Iris pigment epithelial cell (primary cell): ENCODE data around the gene TSSC4.

Experiments used
- DNase-seq: peaks from one replicate; pipeline ENCODE4 v3.0.0-alpha.2; 2011; ENCODE audit warnings: low read depth

The TSSC4 gene

DNA sequence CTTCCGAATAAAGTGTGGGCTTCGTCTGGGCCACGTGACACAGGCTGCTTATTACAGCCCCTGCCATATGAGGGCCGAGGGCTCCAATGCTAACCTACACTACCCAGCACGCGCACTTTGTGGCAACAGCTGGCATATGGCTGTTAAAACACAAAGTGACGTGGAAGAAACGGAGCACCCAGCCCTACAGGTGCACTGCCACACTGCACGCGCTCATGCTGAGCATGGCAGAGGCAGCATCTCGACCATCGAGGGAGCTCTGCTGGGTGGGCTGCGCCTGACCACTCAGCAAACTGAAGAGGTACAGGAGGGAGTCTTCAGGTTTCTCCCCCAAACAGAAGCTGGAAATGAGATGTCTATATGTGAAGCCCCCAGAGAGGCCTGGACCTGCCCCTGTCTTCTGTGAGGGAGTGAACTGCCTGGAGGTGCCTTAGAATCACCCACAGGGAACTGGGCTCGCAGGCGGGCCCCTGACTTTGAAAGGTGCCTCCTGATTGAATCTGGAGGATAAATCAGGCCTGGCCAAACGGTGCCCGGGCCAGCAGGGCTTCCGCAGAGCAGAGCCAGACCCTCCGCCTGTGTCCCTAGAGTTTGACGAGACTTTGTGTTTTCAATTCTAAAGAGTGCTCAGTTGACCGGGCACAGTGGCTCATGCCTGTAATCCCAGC lies 18.3 kb downstream of the TSSC4 start:
- no peak for DNase-seq

DNA sequence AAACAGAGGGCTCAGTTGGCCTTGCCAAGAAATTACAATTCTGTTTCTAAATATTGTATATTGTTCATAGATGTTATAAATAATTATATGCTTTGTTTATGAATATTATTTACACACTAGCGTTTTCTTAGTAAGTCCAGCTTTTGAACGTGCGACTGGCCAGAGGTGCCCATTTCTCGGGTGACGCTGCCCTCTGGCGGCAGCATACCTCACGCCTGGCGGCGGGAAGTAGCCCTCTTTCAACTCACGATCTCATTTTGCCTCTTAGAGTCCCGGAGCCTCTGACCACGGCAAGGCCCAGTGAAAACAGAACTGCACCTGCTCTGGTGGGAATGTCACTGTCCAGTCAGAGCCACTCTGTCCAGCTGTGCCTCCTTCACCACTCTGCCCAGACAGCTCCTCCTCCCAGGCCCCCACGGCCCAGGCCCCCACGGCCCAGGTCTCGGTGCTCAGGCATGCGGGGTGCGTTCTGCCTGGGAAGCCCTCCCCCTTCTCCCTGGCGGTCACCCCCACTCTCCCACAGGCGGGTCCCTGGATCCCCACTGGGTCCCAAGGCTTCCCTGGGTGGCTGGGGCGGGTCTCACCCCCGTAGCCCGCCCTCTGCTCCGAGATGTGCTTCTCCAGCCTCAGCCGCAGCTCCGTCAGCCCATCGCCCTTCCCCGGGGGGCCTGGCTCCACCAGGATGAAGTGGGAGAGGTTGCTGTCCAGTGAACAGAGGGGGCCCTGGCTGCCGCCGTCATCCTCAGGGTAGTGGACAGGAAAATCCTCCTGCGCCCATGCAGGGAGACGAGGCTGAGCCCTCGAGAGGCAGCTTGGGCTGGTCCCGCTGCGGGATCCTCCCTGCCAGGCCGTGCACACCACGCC lies 19.3 kb downstream of the TSSC4 start:
- peak; percentile 71 for DNase-seq

DNA sequence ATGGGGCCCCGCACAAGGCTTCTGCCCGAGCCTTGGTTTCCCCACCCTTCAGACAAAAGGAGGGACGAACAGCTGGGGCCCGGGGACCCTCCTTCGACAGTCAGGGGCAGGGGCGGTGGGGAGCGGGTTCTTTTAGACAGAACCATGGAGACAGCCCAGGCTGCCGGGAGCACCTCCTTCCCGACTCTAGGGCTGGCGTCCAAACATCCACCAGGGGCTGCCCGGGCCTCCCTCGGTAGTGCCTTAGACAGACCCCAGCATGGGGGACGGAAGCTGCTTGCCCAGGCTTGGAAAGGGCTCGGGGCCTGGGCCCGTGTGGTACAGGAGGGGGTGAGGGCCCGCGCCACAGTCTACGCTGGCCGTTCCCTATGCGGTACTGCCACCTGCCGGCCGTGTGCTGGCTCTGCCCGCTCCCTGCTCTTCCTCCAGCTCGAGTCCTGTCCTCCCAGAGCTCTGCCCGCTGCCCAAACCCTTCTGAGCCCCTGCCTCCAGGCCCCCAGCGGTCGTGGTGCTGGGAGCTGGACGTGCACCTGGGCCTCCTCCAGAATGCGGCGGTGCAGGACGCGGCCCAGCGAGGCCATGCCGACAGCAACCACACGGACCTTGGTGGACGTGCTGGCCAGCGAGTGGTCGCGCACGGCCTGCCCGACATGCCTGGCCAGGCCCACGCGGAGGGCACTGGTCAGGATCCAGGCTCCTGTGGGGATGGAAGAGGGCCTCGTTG lies 20.1 kb downstream of the TSSC4 start:
- DNase-seq: peak; percentile 56

DNA sequence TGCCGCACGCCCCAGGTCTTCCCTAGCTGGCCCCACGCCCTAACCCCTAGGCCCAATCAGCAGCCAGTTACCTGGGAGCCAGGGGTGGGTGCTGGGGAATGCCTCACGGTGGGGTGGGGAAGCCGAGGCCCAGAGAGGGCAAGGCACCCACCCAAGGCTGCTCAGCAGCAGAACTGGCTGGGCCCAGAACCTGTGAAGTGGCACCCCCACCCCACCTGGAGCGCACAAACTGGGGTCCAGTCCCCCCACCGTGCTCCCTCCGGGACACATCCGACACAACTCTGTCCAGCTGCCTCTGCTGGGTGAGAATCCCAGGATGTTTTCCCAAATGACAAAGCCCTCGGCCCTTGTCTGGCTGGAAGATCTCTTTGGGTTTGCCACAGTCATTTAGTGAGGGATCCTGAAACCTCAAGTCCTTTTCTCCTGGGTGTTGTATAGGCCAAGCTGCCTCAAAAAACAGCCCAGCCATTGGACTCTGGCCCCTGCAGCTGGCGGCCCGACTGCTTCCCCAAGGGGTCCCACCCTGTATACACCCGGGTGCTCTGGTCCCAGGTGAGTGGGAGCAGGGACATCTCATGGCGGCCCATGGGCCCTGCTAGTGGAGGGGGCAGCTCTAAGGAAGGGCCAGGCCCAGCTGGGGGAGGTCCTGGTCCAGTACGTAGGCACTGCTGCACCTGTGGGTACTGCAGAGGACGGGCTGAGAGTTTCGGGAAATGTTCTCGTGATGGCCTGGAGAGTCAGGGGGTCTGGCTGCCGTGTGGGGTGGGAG lies 20.9 kb downstream of the TSSC4 start:
- no peak for DNase-seq

DNA sequence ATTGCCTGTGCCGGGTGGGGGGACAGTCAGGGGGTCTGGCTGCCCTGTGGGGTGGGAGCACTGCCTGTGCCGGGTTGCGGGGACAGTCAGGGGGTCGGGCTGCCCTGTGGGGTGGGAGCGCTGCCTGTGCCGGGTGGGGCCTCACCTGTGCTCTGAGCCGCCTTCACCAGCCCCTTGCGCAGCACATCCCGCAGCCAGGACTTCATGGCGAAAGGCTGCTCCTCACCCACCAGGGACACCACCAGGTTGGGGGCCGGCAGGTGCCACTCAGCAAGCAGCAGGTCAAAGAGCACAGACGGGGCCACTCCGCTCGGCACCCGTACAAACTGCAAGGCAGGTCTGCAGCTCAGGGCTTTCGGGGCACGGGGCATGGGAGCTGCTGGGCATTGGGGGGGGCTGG lies 21.4 kb downstream of the TSSC4 start:
- no peak for DNase-seq

DNA sequence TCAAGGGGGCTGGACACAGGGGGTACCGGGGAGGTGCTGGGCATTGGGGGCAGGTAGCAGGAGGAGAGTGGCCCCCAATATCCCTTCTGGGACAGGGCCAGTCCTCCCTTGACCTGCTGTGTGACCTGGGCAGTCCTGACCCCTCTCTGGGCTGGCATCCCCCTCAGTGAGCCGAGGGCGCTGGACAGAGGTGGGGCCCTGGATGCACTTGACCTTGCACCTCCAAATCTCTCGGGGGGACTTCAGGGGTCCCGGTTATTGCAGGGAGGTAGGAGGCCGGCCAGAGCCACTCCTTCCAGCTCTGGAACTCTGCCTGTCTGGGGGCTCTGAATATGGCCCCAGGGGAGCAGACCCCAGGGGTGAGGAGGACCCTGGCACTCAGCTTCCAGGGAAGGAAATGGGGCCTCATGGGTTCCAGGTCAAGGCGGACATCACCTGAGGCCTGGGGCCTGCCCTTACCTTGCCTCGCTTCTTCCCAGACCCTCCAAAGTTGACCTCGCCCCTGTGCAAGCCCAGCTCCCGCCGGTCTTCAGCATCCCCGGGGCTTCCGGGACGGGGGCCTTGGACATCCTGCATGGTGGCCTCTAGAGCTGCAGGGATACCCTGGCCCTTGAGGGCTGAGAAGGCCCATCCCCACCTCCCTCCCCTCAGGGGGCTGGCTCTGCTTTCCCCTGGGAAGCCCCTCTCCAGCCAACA lies 22.1 kb downstream of the TSSC4 start:
- no peak for DNase-seq

DNA sequence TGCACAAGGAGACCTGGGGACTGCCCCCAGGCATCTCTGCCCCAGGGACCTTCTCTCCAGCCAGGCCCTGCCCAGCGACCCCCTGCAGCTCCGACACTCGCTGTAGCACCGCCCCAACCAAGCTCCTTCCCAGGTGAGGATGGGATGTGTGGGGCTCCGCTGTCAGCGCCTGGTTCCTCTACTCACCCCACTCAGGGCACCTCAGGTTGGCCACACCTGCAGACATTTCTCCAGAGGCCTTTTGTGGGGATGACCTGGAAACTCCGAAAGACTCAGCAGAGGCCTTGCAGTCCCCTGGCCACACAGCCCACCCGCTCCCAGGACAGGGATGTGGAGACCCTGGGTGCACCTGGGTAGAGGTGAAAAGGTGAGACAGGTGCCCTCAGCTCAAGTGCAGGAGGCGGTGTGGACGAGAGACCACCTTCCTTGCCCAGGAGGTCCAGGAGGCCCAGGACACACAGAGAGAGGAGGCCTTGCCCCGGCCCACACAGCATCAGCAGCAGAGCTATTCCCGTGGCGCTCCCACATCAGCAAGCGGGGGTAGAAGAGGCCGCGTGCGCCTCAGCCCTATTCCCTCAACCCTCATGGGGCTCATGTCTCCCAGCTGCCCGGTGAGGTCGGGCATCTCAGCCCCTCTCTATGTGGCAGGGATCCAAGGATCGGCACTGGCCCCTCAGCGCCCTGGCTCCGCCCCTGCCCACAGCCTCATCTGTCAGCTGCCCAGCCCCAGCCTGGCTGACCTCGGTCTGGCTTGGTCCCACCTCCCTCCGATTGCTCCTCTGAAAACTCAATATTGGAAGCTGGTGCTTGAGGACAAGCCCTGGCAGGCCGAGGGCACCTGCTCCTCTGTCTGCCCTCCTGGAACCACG lies 22.8 kb downstream of the TSSC4 start:
- no peak for DNase-seq

DNA sequence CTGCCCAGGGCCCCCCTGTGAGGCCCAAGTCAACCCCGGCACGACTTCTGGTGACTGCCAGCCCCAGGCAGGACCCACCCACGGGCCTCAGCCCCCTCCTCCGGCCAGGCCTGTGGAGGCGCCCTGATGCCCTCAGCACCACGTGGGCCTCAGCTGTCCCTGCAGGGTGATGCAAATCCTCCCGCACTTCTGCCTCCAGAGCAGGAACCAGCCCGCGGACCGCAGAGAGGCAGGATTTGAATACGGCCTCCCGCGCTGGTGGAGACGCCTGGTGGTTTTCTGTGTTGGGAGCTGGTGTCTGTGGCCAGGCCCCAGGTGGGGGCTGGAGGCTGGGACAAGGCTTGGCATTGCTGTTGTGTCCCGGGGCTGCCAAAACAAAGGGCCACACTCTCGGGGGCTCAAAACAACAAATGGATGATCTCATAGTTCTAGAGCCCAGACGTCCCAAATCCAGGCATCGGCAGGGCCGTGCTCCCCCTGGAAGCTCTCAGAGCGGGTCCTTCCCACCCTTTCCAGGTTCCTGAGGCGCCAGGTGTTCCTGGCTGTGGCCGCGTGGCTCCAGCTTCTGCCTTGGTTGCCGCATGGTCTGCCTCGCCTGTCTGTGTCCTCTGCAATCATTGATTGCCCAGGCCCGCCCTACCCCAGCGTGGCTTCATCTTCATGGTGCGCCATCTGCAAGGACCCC lies 24.4 kb downstream of the TSSC4 start:
- DNase-seq: no peak

DNA sequence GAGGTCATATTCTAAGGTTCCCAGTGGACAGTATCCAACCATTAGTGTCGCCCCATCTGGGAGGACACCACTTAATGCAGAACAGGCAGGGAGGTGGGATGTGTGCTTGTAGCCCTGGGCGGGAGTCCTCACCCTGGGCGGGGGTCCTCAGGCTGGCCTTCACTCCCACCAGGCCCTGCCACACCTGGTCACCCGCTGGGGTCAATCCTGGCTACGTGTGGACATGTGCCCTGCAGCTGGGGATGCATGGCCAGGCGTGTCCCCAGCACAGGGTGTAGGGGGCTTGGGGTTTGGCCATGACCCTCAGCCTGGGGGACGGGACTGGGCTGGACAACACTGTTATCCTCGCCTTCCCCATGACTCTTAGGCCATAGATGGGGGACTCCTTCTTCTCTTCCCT lies 25.0 kb downstream of the TSSC4 start:
- no peak for DNase-seq

DNA sequence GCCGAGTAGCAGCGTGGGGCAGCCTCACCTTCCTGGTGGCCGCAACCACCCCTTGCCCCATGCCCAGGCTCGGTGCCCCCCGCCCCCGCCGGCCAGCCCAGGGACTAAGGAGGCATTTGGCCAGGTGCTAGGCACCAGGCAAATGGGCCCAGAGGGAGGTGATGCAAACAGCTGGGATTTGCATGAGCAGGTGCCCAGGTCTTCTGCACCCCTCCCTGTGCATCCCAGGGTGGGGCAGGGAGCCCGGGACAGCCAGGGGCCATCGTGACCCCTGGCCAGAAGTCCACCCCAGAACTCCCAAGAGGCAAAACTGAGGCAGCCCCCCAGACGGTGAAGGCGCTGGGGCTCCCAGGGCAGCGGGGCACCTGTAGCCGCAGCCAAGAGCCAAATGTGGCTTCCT lies 25.7 kb downstream of the TSSC4 start:
- no peak for DNase-seq

DNA sequence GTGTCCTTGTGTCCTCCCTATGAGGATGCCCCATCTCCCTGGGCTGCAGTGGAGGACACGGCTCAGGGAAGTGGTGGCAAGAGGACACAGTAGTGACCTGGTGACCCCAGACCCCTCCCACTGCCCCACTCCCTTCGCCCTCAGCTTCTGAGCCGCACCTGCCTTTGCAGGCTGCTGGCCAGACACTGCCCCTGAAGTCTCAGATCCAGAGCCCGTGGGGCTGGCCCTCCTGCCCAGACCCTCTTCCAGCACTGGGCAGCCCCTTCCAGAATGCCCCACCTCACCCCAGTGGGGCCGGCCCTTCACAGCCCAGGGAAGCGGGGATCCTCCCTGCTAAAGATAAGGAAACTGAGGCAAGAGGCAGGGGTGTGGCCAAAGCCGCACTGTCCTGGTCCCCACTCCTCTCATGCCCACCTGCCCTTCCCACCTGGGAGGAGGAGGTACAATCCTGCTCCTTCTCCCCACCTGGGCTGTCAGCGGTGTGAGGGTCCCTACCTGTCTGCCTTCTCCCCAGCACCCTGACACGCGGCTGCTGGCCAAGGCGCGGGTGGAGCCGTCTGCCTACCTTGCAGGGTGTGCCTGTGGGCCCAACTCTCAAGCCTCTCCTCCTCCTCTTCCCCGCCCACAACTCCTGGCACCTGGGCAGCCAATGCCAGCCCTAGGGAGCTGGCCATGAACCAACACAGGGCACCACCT lies 26.4 kb downstream of the TSSC4 start:
- DNase-seq: no peak

DNA sequence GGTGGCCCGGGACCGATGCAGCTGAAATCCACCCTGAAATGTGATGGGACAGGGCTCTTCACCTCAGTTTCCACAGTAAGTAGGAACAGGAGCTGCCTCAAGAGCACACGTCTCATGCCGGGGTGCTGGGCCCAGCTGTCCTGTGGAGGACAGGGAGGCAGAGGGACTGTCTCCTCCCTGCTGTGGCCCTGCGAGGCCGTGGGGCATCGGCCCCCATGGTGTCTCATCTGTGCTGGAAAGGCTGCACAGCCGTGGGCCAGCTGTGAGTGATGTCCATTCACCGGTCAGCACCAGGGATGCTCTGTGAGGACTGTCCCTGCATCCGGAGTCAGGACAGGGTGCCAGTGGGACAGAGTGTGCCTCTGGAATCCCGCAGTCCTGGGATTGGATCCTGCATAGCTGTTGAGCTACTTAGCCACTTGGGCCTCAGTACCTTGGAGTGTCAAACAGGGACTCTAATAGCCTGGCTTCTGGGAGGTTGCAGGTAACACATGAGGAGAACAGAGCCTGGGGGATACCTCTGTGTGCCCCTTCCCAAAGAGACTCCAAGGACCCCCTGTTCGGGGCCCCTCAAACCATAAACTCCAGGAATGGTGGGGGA lies 27.3 kb downstream of the TSSC4 start:
- no peak for DNase-seq

DNA sequence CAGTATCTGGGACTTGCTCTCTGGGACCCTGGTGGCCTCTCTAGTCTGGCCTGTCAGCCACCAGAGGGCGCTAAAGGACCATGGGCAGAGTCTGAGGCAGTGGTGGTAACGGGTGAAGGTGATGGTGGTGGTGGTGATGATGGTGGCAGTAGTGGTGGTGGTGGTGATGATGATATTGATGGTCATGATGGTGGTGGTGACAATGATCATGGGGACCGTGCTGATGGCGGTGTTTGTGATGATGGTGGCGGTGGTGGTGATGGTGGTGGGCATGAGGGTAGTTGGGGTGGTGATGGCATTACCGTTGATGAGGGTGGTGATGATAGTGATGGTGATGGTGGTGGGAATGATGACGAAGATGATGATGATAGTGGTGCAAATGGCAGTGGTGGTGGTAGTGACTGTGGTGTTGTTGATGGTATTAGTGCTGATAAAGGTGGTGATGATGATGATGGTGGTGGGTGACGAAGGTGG lies 27.8 kb downstream of the TSSC4 start:
- DNase-seq: peak; percentile 44

DNA sequence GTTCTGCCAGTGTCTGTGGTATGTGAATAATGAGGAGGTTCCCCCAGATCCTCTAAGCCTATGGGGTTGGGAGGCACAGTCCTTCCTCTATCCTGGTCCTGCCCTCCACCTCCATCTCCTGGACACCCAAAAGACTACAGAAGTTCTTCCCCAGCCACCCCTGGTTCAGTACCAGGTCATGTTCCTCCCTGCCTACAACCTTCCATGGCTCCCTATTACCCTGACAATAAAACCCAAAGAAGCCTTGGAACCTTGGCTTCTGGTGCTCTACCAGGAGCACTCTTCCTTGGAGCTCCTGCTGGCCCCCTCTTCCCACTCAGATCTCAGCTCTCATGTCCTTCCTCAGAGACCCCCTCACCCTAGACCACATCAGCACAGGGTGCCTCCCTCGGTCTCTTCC lies 30.8 kb downstream of the TSSC4 start:
- no peak for DNase-seq

DNA sequence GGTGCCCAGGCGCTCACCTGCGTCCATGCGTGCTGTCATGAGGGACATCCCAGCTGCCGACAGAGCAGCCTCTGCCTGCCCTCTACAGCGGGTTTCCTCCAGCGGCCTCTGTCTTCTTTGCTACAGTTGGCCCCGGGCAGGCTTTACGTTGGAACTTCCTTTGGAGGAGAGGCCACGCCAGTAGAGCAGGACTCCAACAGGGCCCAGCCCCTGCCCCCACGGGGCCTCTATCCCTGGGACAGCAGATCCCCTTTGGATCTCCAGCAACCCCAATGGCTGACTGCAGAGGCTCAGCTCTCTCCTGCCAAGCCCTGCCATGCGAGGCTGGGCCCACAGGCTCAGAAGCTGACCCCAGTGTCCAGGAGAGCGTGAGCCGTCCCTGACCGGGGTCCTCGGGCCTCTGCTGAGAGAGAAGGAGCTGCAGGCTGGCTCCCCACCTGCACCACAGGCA lies 31.6 kb downstream of the TSSC4 start:
- DNase-seq: no peak

DNA sequence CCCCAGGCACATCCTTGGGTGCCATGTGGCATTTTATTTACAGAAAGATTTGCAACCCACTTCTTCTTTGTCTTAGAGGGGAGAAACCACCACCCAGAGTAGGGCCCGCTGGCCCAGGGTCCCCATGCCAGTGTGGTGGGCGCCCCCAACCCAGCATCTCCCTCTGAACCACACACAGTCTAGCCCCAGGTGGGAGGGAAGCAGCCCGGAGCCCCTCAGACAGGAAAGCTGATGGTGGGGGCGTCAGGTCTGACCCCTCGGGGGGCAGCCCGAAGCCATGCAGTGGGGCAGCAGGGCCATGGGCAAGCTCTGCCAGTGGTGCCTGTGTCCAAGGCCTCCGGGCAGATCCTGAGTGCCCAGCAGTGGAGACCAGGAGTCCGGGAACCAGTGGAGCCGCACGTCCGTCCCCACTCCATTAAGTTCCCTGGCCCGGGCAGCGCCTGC lies 32.1 kb downstream of the TSSC4 start:
- DNase-seq: no peak

DNA sequence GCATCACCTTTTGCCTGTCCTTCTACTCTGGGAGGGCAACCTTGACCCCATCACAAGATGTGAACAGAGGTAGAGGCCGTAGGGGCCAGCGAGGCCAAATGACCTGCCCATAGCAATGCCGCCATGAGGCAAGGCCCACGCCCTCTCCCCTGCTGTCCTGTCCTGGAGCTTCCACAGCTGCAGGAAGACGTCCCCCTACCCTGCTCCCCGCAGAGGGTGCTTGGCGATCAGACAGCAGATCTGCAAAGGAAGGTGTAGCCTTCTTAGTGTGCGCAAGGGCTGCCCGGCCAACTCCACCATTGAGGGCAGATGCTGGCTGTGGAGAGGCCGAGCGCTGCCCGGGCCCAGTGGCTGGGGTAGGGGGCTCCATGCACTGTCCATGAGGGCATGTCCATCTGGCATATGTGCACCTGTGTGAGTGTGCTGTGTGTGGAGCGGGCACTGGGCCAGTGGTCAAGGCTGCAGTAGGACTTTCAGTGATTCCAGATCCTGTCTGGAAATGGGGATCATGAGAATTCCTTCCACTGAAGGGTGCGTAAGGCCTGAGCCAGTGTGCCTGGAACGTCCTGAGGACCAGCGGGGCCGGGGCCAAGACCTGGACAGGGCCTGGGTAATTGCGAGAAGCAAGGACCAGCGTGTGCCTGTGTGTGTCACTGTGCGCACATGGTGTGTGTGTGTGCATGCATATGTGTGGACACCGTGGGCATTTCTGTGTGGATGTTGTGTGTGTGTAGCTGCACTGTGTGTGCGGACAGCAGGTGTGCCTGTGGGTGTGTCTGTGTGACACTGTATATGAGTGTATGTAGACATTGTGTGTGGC lies 32.8 kb downstream of the TSSC4 start:
- DNase-seq: no peak

DNA sequence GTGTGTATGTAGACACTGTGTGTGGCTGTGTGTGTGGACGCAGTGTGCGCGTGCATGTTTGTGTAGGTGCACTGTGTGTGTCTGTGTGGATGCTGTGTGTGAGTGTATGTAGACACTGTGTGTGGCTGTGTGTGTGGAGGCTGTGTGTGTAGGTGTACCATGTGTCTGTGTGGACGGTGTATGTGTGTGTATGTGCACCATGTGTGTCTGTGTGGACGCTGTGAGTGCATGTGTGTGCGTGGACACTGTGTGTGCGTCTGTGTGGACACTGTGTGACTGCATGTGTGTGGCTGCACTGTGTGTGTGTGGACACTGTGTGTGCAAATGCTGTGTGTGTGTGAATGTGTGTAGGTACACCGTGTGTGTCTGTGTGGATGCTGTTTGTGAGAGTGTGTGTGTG lies 33.5 kb downstream of the TSSC4 start:
- DNase-seq: no peak
